ENCODE results near the gene DGKI.

The DGKI gene

GRCh38 chr7:137545059-137545716 lies 301.6 kb downstream of the DGKI start:
- H3K4me3 ChIP-seq (ENCODE audit: low read length in 2 of 2): no peak overlapping the region
- no peak overlapping the region for H3K14ac ChIP-seq (ENCODE audit: low read length)
- WGBS, 2 donors (ENCODE audit: extremely low coverage in 2 of 2, insufficient read length in 2 of 2, insufficient replicate concordance in 1 of 2): no CpG with 5 or more reads among the region's 4 CpGs
- no peaks in the 10 kb centered on the region for H3K36me3 ChIP-seq (replicated peaks in 1 of 2; ENCODE audit: control insufficient read depth in 2 of 2, insufficient read depth in 2 of 2, low read length in 2 of 2)
- H4K8ac ChIP-seq (ENCODE audit: low read depth, low read length): no peak overlapping the region
- no peak overlapping the region for H3K4me2 ChIP-seq (ENCODE audit: insufficient read depth, low read length, poor library complexity, severe bottlenecking)
- no peaks in the 10 kb centered on the region for H3K79me1 ChIP-seq (ENCODE audit: low read depth, low read length)
- no peak overlapping the region for H3K9ac ChIP-seq (ENCODE audit: low read depth, low read length, poor library complexity)
- H2AFZ ChIP-seq (ENCODE audit: low read length): no peak overlapping the region
- no peak overlapping the region for H3K23ac ChIP-seq (ENCODE audit: low read depth, low read length, poor library complexity)
- H3K18ac ChIP-seq (ENCODE audit: low read length): no peak overlapping the region
- no peak overlapping the region for H2BK120ac ChIP-seq (ENCODE audit: low read depth, low read length)
- H2BK15ac ChIP-seq (ENCODE audit: low read length): no peak overlapping the region
- DNase-seq (ENCODE audit: low spot score): no peak
- H4K91ac ChIP-seq (ENCODE audit: low read depth, low read length, poor library complexity): no peak overlapping the region
- H2AK5ac ChIP-seq (ENCODE audit: low read depth, low read length): no peak overlapping the region
- H3K27ac ChIP-seq (replicated peaks; ENCODE audit: low read length): no peak overlapping the region
- no peaks in the 10 kb centered on the region for H3K9me3 ChIP-seq (replicated peaks in 1 of 2; ENCODE audit: control insufficient read depth in 2 of 2, insufficient read depth in 1 of 2, low read depth in 1 of 2, low read length in 2 of 2)
- no peak overlapping the region for H2BK5ac ChIP-seq (ENCODE audit: low read length)
- H2BK12ac ChIP-seq (ENCODE audit: low read length): no peak overlapping the region
- H3K4me1 ChIP-seq (ENCODE audit: control insufficient read depth in 2 of 2, insufficient read depth in 1 of 2, low read depth in 1 of 2, low read length in 2 of 2): no peaks in the 10 kb centered on the region
- H3K27me3 ChIP-seq (ENCODE audit: control insufficient read depth in 3 of 3, insufficient read depth in 3 of 3, low read depth in 1 of 3, low read length in 3 of 3): no peaks in the 10 kb centered on the region
- no peak overlapping the region for H3K4ac ChIP-seq (ENCODE audit: low read length)

DNA sequence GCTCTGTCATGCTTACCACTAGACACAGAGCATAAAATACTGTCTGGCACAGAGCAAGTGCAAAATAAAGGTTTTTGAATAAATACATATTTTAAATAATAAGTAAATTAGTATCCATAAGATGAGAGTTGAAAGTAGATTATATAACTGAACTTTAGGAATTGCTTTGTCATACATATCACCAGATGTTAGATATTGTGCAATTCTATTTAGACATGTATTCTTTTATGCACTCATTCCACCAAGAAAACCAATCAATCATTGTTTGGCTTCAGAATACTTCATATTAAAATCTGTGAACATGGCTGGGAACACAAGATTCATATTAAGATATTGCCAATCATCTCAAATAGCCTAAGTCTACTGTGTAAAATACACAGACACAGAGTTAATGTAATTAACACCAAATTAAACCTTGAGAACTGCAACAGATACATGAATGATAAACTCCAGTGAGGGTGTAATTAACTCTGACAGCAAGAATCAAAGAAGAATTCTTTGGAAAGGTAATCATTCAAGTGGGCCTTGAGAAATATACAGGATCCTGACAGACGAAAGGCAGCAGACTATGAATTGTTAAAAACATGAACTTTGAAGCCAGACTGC lies 302.2 kb downstream of the DGKI start:
- H3K9me3 ChIP-seq (replicated peaks in 1 of 2; ENCODE audit: control insufficient read depth in 2 of 2, insufficient read depth in 1 of 2, low read depth in 1 of 2, low read length in 2 of 2): no peaks in the 10 kb centered on the region
- no peak overlapping the region for H2BK5ac ChIP-seq (ENCODE audit: low read length)
- no peaks in the 10 kb centered on the region for H3K36me3 ChIP-seq (replicated peaks in 1 of 2; ENCODE audit: control insufficient read depth in 2 of 2, insufficient read depth in 2 of 2, low read length in 2 of 2)
- no peak for DNase-seq (ENCODE audit: low spot score)
- no peak overlapping the region for H3K4me3 ChIP-seq (ENCODE audit: low read length in 2 of 2)
- H2BK15ac ChIP-seq (ENCODE audit: low read length): no peak overlapping the region
- no peak overlapping the region for H3K9ac ChIP-seq (ENCODE audit: low read depth, low read length, poor library complexity)
- no peak overlapping the region for H3K23ac ChIP-seq (ENCODE audit: low read depth, low read length, poor library complexity)
- no peak overlapping the region for H2AFZ ChIP-seq (ENCODE audit: low read length)
- no peaks in the 10 kb centered on the region for H3K79me1 ChIP-seq (ENCODE audit: low read depth, low read length)
- H3K4me1 ChIP-seq (ENCODE audit: control insufficient read depth in 2 of 2, insufficient read depth in 1 of 2, low read depth in 1 of 2, low read length in 2 of 2): no peaks in the 10 kb centered on the region
- no peak overlapping the region for H3K18ac ChIP-seq (ENCODE audit: low read length)
- H3K4ac ChIP-seq (ENCODE audit: low read length): no peak overlapping the region
- H2AK5ac ChIP-seq (ENCODE audit: low read depth, low read length): no peak overlapping the region
- H4K8ac ChIP-seq (ENCODE audit: low read depth, low read length): no peak overlapping the region
- H4K91ac ChIP-seq (ENCODE audit: low read depth, low read length, poor library complexity): no peak overlapping the region
- no peak overlapping the region for H3K4me2 ChIP-seq (ENCODE audit: insufficient read depth, low read length, poor library complexity, severe bottlenecking)
- no peak overlapping the region for H2BK120ac ChIP-seq (ENCODE audit: low read depth, low read length)
- no peaks in the 10 kb centered on the region for H3K27me3 ChIP-seq (ENCODE audit: control insufficient read depth in 3 of 3, insufficient read depth in 3 of 3, low read depth in 1 of 3, low read length in 3 of 3)
- H3K27ac ChIP-seq (replicated peaks; ENCODE audit: low read length): no peak overlapping the region
- H3K14ac ChIP-seq (ENCODE audit: low read length): no peak overlapping the region
- no peak overlapping the region for H2BK12ac ChIP-seq (ENCODE audit: low read length)
- WGBS, 2 donors (ENCODE audit: extremely low coverage in 2 of 2, insufficient read length in 2 of 2, insufficient replicate concordance in 1 of 2): no CpG with 5 or more reads among the region's 1 CpG

DNA sequence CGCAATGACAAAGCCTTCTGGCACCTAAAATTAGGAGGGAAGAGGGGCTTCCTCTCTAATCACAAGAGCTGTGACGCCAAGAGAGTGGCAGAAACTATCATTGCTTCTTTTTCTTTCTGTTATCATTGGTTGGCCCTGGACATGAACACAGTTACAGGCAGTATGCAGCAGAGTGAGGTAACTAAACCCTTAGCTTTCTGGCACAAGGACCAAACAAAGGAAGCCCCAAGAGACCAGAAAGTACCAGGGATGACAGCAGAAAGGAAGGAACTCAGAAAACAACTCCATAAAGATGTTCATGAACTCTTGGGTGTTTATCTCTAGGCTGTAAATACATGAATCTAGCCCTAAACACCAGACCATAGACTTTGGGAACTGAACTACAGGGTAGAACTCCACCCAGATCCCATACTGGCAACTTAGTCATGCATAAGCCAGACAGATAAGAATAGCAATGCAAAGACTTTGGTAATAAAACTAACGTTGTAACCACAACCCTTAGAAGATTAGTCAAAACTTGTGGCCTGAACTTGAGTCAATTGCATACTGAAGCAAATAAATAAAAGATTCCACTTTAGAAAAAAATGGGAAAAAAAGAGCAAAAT lies 307.6 kb downstream of the DGKI start:
- Histone ChIP-seq H2BK120ac (ENCODE audit: low read depth, low read length) (no peak overlapping the region), H3K4ac (ENCODE audit: low read length) (no peak overlapping the region), H2AFZ (ENCODE audit: low read length) (no peak overlapping the region), H2BK15ac (ENCODE audit: low read length) (no peak overlapping the region), H4K91ac (ENCODE audit: low read depth, low read length, poor library complexity) (no peak overlapping the region), H3K36me3 (replicated peaks in 1 of 2; ENCODE audit: control insufficient read depth in 2 of 2, insufficient read depth in 2 of 2, low read length in 2 of 2) (no peaks in the 10 kb centered on the region), H3K27me3 (ENCODE audit: control insufficient read depth in 3 of 3, insufficient read depth in 3 of 3, low read depth in 1 of 3, low read length in 3 of 3) (no peaks in the 10 kb centered on the region), H4K8ac (ENCODE audit: low read depth, low read length) (no peak overlapping the region), H3K9ac (ENCODE audit: low read depth, low read length, poor library complexity) (no peak overlapping the region), H2BK5ac (ENCODE audit: low read length) (no peak overlapping the region), H3K23ac (ENCODE audit: low read depth, low read length, poor library complexity) (no peak overlapping the region), H3K4me3 (ENCODE audit: low read length in 2 of 2) (no peak overlapping the region), H3K79me1 (ENCODE audit: low read depth, low read length) (no peaks in the 10 kb centered on the region), H2AK5ac (ENCODE audit: low read depth, low read length) (no peak overlapping the region), H3K9me3 (replicated peaks in 1 of 2; ENCODE audit: control insufficient read depth in 2 of 2, insufficient read depth in 1 of 2, low read depth in 1 of 2, low read length in 2 of 2) (no peaks in the 10 kb centered on the region), H3K4me2 (ENCODE audit: insufficient read depth, low read length, poor library complexity, severe bottlenecking) (no peak overlapping the region), H3K4me1 (ENCODE audit: control insufficient read depth in 2 of 2, insufficient read depth in 1 of 2, low read depth in 1 of 2, low read length in 2 of 2) (no peaks in the 10 kb centered on the region), H3K14ac (ENCODE audit: low read length) (no peak overlapping the region), H2BK12ac (ENCODE audit: low read length) (no peak overlapping the region), H3K18ac (ENCODE audit: low read length) (no peak overlapping the region), H3K27ac (replicated peaks; ENCODE audit: low read length) (no peak overlapping the region)
- DNase-seq (ENCODE audit: low spot score): no peak
- WGBS, 2 donors (ENCODE audit: extremely low coverage in 2 of 2, insufficient read length in 2 of 2, insufficient replicate concordance in 1 of 2): no CpG with 5 or more reads among the region's 3 CpGs

DNA sequence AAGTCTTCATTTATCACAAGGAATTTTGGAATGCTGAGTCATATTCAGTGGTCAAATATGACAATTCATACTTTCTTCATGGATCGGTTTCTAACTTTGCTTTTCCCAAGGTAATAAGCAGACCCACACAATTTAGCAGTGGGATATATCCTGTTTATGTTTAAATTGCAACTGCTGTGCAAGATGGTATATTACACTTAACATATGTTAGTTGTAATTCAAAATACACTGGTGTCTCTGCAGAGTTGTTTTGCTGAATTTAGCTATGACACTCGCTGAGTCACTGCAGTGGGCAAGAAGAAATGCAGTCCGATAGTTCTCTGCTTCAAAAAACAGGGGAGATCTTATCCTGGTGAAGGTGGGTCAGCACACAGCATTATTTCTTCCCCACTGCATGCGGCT lies 308.4 kb downstream of the DGKI start:
- Histone ChIP-seq H4K8ac (ENCODE audit: low read depth, low read length) (no peak overlapping the region), H2AFZ (ENCODE audit: low read length) (no peak overlapping the region), H2BK120ac (ENCODE audit: low read depth, low read length) (no peak overlapping the region), H4K91ac (ENCODE audit: low read depth, low read length, poor library complexity) (no peak overlapping the region), H2BK12ac (ENCODE audit: low read length) (no peak overlapping the region), H3K4me1 (ENCODE audit: control insufficient read depth in 2 of 2, insufficient read depth in 1 of 2, low read depth in 1 of 2, low read length in 2 of 2) (no peaks in the 10 kb centered on the region), H3K4ac (ENCODE audit: low read length) (no peak overlapping the region), H3K23ac (ENCODE audit: low read depth, low read length, poor library complexity) (no peak overlapping the region), H2AK5ac (ENCODE audit: low read depth, low read length) (no peak overlapping the region), H3K27me3 (ENCODE audit: control insufficient read depth in 3 of 3, insufficient read depth in 3 of 3, low read depth in 1 of 3, low read length in 3 of 3) (no peaks in the 10 kb centered on the region), H3K4me3 (ENCODE audit: low read length in 2 of 2) (no peak overlapping the region), H3K9me3 (replicated peaks in 1 of 2; ENCODE audit: control insufficient read depth in 2 of 2, insufficient read depth in 1 of 2, low read depth in 1 of 2, low read length in 2 of 2) (no peaks in the 10 kb centered on the region), H3K36me3 (replicated peaks in 1 of 2; ENCODE audit: control insufficient read depth in 2 of 2, insufficient read depth in 2 of 2, low read length in 2 of 2) (no peaks in the 10 kb centered on the region), H3K9ac (ENCODE audit: low read depth, low read length, poor library complexity) (no peak overlapping the region), H3K18ac (ENCODE audit: low read length) (no peak overlapping the region), H3K27ac (replicated peaks; ENCODE audit: low read length) (no peak overlapping the region), H2BK15ac (ENCODE audit: low read length) (no peak overlapping the region), H2BK5ac (ENCODE audit: low read length) (no peak overlapping the region), H3K4me2 (ENCODE audit: insufficient read depth, low read length, poor library complexity, severe bottlenecking) (no peak overlapping the region), H3K14ac (ENCODE audit: low read length) (no peak overlapping the region), H3K79me1 (ENCODE audit: low read depth, low read length) (no peaks in the 10 kb centered on the region)
- no CpG with 5 or more reads among the region's 4 CpGs for WGBS, 2 donors (ENCODE audit: extremely low coverage in 2 of 2, insufficient read length in 2 of 2, insufficient replicate concordance in 1 of 2)
- no peak for DNase-seq (ENCODE audit: low spot score)

All from neuronal stem cell (in vitro differentiated cells).